NB4 (cell line): Measurements from ENCODE around the gene ZNF587B.

Source experiments
- CTCF ChIP-seq: IDR thresholded peaks from one replicate; pipeline ENCODE4 v1.5.1; 2012; ENCODE audit warnings: low read depth, low read length
- MAX ChIP-seq: IDR thresholded peaks from 2 replicates; pipeline ENCODE4 v1.6.1; 2011; ENCODE audit warnings: low read depth, low read length
- POLR2A ChIP-seq: IDR thresholded peaks from 2 replicates; pipeline ENCODE4 v1.6.1; 2011; ENCODE audit warnings: mild to moderate bottlenecking; ENCODE audit not compliant: insufficient read length; ENCODE audit errors: extremely low read depth

- TF ChIP-seq CTCF, result no peak
- no peak for TF ChIP-seq POLR2A
- no peak for TF ChIP-seq MAX
These were observed 57.3 kb downstream of the ZNF587B start for GRCh38 chr19:57887195-57887941.
